Tibial nerve (tissue), 4 donors: ENCODE measurements around the gene CCNA1.

Experiments
- EP300 ChIP-seq, 2 donors: sonication (generic); formaldehyde crosslinking; IDR thresholded peaks; one replicate each; pipeline ENCODE4 v1.6.1; 2017; ENCODE audit warnings: antibody characterized with exemption in 2 of 2, mild to moderate bottlenecking in 1 of 2
- POLR2A ChIP-seq, 2 donors: fragments of 450-650 bp; IDR thresholded peaks; one replicate each; pipeline ENCODE4 v1.6.1; 2017; ENCODE audit warnings: antibody characterized with exemption in 2 of 2, mild to moderate bottlenecking in 2 of 2, moderate library complexity in 2 of 2
- TF ChIP-seq, protein P1 (sequence below), 5 experiments: fragments of 200-600 bp in 3 of 5; fragments of 450-650 bp in 2 of 5; sonication (generic) in 3 of 5; IDR thresholded peaks; one replicate each; pipeline ENCODE4 v1.5.1; 2016 to 2019; ENCODE audit warnings: antibody characterized with exemption in 5 of 5, mild to moderate bottlenecking in 3 of 5, moderate library complexity in 2 of 5

- TF ChIP-seq, protein P1, sequence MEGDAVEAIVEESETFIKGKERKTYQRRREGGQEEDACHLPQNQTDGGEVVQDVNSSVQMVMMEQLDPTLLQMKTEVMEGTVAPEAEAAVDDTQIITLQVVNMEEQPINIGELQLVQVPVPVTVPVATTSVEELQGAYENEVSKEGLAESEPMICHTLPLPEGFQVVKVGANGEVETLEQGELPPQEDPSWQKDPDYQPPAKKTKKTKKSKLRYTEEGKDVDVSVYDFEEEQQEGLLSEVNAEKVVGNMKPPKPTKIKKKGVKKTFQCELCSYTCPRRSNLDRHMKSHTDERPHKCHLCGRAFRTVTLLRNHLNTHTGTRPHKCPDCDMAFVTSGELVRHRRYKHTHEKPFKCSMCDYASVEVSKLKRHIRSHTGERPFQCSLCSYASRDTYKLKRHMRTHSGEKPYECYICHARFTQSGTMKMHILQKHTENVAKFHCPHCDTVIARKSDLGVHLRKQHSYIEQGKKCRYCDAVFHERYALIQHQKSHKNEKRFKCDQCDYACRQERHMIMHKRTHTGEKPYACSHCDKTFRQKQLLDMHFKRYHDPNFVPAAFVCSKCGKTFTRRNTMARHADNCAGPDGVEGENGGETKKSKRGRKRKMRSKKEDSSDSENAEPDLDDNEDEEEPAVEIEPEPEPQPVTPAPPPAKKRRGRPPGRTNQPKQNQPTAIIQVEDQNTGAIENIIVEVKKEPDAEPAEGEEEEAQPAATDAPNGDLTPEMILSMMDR (IDR thresholded peaks at IDR 0.05), result no peak
- no peak for TF ChIP-seq POLR2A (IDR thresholded peaks at IDR 0.05)
- no peak for TF ChIP-seq EP300 (IDR thresholded peaks at IDR 0.05)
These were observed 21.2 kb downstream of the CCNA1 start for GRCh38 chr13:36453516-36453915.
